Astrocyte (in vitro differentiated cells and primary cell): ENCODE data around the gene SNRPF. TPM values are rescaled to one million over a fixed set of nuclear protein-coding genes. Genes with fewer than 3 reads are reported as not detected.
A peak's percentile ranks its signal among the peaks of the same experiment; 100 is the strongest.

Experiments
- DNase-seq: peaks from one replicate; pipeline ENCODE4 v3.0.0-alpha.2; 2010; ENCODE audit warnings: low read depth
- FAIRE-seq: peaks from 2 replicates; lab custom pipeline; 2011; peaks lifted over from hg19 to GRCh38; lab: Jason Lieb, UNC
- H2AFZ ChIP-seq: 2 replicates; pipeline ENCODE4 v1.6.0; 2012; ENCODE audit warnings: low read depth, low read length, inconsistent platforms
- H3K27ac ChIP-seq: 2 replicates; pipeline ENCODE4 v1.5.1; 2011; ENCODE audit warnings: low read depth, low read length, inconsistent platforms
- H3K27me3 ChIP-seq: 2 replicates; pipeline ENCODE4 v1.6.0; 2011; ENCODE audit warnings: low read length, inconsistent platforms; ENCODE audit not compliant: insufficient read depth
- H3K36me3 ChIP-seq: 2 replicates; pipeline ENCODE4 v1.5.1; 2011; ENCODE audit warnings: low read length, inconsistent platforms; ENCODE audit not compliant: insufficient read depth
- H3K4me1 ChIP-seq: 2 replicates; pipeline ENCODE4 v1.5.1; 2011; ENCODE audit warnings: low read length, inconsistent platforms; ENCODE audit not compliant: insufficient read depth
- H3K4me2 ChIP-seq: 2 replicates; pipeline ENCODE4 v1.6.0; 2012; ENCODE audit warnings: low read length, inconsistent platforms
- H3K4me3 ChIP-seq: 2 replicates; pipeline ENCODE4 v1.5.1; 2011; ENCODE audit warnings: low read depth, mild to moderate bottlenecking, low read length, inconsistent platforms; ENCODE audit not compliant: insufficient read depth
- H3K79me2 ChIP-seq: 2 replicates; pipeline ENCODE4 v1.6.0; 2012; ENCODE audit warnings: mild to moderate bottlenecking, low read length, inconsistent platforms; ENCODE audit not compliant: insufficient read depth
- H3K9ac ChIP-seq: 2 replicates; pipeline ENCODE4 v1.6.0; 2012; ENCODE audit warnings: mild to moderate bottlenecking, low read length, inconsistent platforms
- H3K9me3 ChIP-seq: 2 replicates; pipeline ENCODE4 v1.5.1; 2012; ENCODE audit warnings: low read depth, mild to moderate bottlenecking, low read length, inconsistent platforms; ENCODE audit not compliant: insufficient read depth
- H4K20me1 ChIP-seq: 2 replicates; pipeline ENCODE4 v1.6.0; 2012; ENCODE audit warnings: low read length, inconsistent platforms; ENCODE audit not compliant: insufficient read depth
- H3K27ac Mint-ChIP-seq: one replicate; pipeline ENCODE4 v1.8.0; 2021; ENCODE audit warnings: mild to moderate bottlenecking, mixed read lengths; ENCODE audit not compliant: unreplicated experiment
- H3K27me3 Mint-ChIP-seq: one replicate; pipeline ENCODE4 v1.8.0; 2021; ENCODE audit warnings: low read depth, mixed read lengths; ENCODE audit not compliant: unreplicated experiment
- H3K36me3 Mint-ChIP-seq: one replicate; pipeline ENCODE4 v1.8.0; 2021; ENCODE audit warnings: low read depth, mixed read lengths; ENCODE audit not compliant: unreplicated experiment
- H3K4me1 Mint-ChIP-seq: one replicate; pipeline ENCODE4 v1.8.0; 2021; ENCODE audit warnings: low read depth, mixed read lengths; ENCODE audit not compliant: unreplicated experiment
- H3K4me3 Mint-ChIP-seq: one replicate; pipeline ENCODE4 v1.8.0; 2021; ENCODE audit warnings: mild to moderate bottlenecking, moderate library complexity, mixed read lengths; ENCODE audit not compliant: unreplicated experiment
- H3K9me3 Mint-ChIP-seq: one replicate; pipeline ENCODE4 v1.8.0; 2021; ENCODE audit warnings: mild to moderate bottlenecking, mixed read lengths; ENCODE audit not compliant: unreplicated experiment
- EZH2 ChIP-seq: IDR thresholded peaks from 2 replicates; pipeline ENCODE4 v1.6.1; 2012; ENCODE audit warnings: mild to moderate bottlenecking, low read length, inconsistent platforms; ENCODE audit not compliant: insufficient read depth
- total RNA-seq: library from RNA; stranded (reverse); gene quantifications from 2 replicates; pipeline ENCODE4 v1.2.1, GENCODE V29; 2021
- TF ChIP-seq, protein P1 (sequence below): IDR thresholded peaks from 2 replicates; pipeline ENCODE4 v1.5.1; 2011; ENCODE audit warnings: low read depth, mild to moderate bottlenecking, inconsistent platforms, low read length, moderate library complexity; ENCODE audit not compliant: insufficient read depth

Gene SNRPF
- total RNA-seq, 1 donor from 2014 or later: 24.9 TPM

GRCh38 chr12:95820096-95820703 lies 38.6 kb upstream of the SNRPF start:
- H3K36me3 ChIP-seq: no peaks in the 10 kb centered on the region
- no peaks in the 10 kb centered on the region for H3K27me3 ChIP-seq
- FAIRE-seq: peak; percentile 26
- Mint-ChIP-seq H3K4me3 (no peak overlapping the region), H3K27ac (no peak overlapping the region), H3K36me3 (no peaks in the 10 kb centered on the region), H3K27me3 (no peaks in the 10 kb centered on the region), H3K4me1 (no peaks in the 10 kb centered on the region), H3K9me3 (no peaks in the 10 kb centered on the region)
- H3K4me2 ChIP-seq: no peak overlapping the region
- TF ChIP-seq, protein P1, sequence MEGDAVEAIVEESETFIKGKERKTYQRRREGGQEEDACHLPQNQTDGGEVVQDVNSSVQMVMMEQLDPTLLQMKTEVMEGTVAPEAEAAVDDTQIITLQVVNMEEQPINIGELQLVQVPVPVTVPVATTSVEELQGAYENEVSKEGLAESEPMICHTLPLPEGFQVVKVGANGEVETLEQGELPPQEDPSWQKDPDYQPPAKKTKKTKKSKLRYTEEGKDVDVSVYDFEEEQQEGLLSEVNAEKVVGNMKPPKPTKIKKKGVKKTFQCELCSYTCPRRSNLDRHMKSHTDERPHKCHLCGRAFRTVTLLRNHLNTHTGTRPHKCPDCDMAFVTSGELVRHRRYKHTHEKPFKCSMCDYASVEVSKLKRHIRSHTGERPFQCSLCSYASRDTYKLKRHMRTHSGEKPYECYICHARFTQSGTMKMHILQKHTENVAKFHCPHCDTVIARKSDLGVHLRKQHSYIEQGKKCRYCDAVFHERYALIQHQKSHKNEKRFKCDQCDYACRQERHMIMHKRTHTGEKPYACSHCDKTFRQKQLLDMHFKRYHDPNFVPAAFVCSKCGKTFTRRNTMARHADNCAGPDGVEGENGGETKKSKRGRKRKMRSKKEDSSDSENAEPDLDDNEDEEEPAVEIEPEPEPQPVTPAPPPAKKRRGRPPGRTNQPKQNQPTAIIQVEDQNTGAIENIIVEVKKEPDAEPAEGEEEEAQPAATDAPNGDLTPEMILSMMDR: peak; percentile 70
- no peak for TF ChIP-seq EZH2
- H3K4me3 ChIP-seq: no peak overlapping the region
- H4K20me1 ChIP-seq: no peaks in the 10 kb centered on the region
- peak; percentile 25 for DNase-seq
- H3K79me2 ChIP-seq: no peaks in the 10 kb centered on the region
- H3K4me1 ChIP-seq: no peaks in the 10 kb centered on the region
- no peak overlapping the region for H2AFZ ChIP-seq
- no peaks in the 10 kb centered on the region for H3K9me3 ChIP-seq
- no peak overlapping the region for H3K27ac ChIP-seq
- no peak overlapping the region for H3K9ac ChIP-seq

GRCh38 chr12:95829395-95829794 lies 29.4 kb upstream of the SNRPF start:
- Histone ChIP-seq H4K20me1 (no peaks in the 10 kb centered on the region), H3K27me3 (no peaks in the 10 kb centered on the region), H3K36me3 (no peaks in the 10 kb centered on the region), H3K4me3 (no peak overlapping the region), H3K9me3 (no peaks in the 10 kb centered on the region), H2AFZ (no peak overlapping the region), H3K4me2 (no peak overlapping the region), H3K4me1 (no peaks in the 10 kb centered on the region), H3K9ac (no peak overlapping the region), H3K79me2 (no peaks in the 10 kb centered on the region), H3K27ac (no peak overlapping the region)
- H3K4me1 Mint-ChIP-seq: no peaks in the 10 kb centered on the region
- DNase-seq (no peak), FAIRE-seq (no peak)
- TF ChIP-seq, protein P1: no peak
- TF ChIP-seq EZH2: no peak
- H3K36me3 Mint-ChIP-seq: no peaks in the 10 kb centered on the region
- no peak overlapping the region for H3K4me3 Mint-ChIP-seq
- H3K27ac Mint-ChIP-seq: no peak overlapping the region
- no peaks in the 10 kb centered on the region for H3K27me3 Mint-ChIP-seq
- no peaks in the 10 kb centered on the region for H3K9me3 Mint-ChIP-seq

DNA sequence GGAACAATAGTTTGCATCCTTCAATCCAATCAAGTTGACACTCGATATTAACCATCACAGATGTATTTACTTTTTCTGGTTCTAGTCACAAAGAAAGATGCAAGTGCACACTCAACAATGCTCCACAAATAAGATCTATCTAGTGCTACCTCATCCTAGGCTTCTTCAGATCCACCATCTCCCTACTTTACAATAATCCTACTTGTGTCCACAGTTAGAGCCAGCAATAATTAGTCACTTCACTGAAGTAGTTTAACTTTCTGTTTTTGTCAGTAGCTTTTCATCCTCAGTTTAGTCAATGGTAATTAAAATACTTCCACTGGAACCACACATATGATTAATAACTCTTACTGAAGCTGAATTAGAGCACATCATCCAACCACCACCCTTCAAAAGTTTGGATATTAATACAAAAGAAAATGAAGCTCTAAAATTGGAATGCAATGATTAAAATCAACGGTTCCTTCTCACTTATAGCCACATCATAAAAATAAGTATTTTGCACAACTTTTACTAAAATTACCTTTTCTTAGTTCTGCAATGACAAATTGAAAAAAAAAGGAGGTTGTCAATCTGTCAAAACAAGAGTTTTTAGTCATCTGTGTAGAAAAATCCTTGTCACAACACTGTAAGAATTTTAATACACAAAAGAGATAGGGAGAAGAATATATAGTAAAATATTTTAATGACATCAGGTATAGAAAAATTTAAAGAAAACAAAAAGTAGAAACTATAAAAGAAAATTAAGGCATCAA lies 28.2 kb upstream of the SNRPF start:
- Histone ChIP-seq H3K9ac (no peak overlapping the region), H3K4me2 (no peak overlapping the region), H3K27ac (no peak overlapping the region), H3K4me3 (no peak overlapping the region), H3K36me3 (no peaks in the 10 kb centered on the region), H2AFZ (no peak overlapping the region), H3K79me2 (no peaks in the 10 kb centered on the region), H3K27me3 (no peaks in the 10 kb centered on the region), H3K4me1 (no peaks in the 10 kb centered on the region), H3K9me3 (no peaks in the 10 kb centered on the region), H4K20me1 (no peaks in the 10 kb centered on the region)
- no peak overlapping the region for H3K4me3 Mint-ChIP-seq
- H3K9me3 Mint-ChIP-seq: no peaks in the 10 kb centered on the region
- FAIRE-seq: no peak
- DNase-seq: no peak
- H3K27me3 Mint-ChIP-seq: no peaks in the 10 kb centered on the region
- TF ChIP-seq, protein P1: no peak
- no peak for TF ChIP-seq EZH2
- no peaks in the 10 kb centered on the region for H3K36me3 Mint-ChIP-seq
- H3K4me1 Mint-ChIP-seq: no peaks in the 10 kb centered on the region
- H3K27ac Mint-ChIP-seq: no peak overlapping the region
